Liver (tissue), 3 donors: ENCODE data around the gene EXD2.

Experiments
- TAF1 ChIP-seq: conservative IDR thresholded peaks from 2 replicates; pipeline ENCODE4 v1.6.1; 2016; ENCODE audit warnings: antibody characterized with exemption, mild to moderate bottlenecking
- YY1 ChIP-seq: IDR thresholded peaks from 2 replicates; pipeline ENCODE4 v1.6.1; 2016; ENCODE audit warnings: antibody characterized with exemption, mild to moderate bottlenecking
- TF ChIP-seq, protein P1 (sequence below): fragments of 150-350 bp; IDR thresholded peaks from 2 replicates; pipeline ENCODE4 v1.5.1; 2017; ENCODE audit warnings: improper control_type of control experiment, low read depth, low read length; ENCODE audit not compliant: missing input control
- TF ChIP-seq, protein P2 (sequence below): IDR thresholded peaks from 2 replicates; pipeline ENCODE4 v1.6.1; 2016; ENCODE audit warnings: antibody characterized with exemption
- donor health status: healthy.
- donor health status: healthy.

DNA sequence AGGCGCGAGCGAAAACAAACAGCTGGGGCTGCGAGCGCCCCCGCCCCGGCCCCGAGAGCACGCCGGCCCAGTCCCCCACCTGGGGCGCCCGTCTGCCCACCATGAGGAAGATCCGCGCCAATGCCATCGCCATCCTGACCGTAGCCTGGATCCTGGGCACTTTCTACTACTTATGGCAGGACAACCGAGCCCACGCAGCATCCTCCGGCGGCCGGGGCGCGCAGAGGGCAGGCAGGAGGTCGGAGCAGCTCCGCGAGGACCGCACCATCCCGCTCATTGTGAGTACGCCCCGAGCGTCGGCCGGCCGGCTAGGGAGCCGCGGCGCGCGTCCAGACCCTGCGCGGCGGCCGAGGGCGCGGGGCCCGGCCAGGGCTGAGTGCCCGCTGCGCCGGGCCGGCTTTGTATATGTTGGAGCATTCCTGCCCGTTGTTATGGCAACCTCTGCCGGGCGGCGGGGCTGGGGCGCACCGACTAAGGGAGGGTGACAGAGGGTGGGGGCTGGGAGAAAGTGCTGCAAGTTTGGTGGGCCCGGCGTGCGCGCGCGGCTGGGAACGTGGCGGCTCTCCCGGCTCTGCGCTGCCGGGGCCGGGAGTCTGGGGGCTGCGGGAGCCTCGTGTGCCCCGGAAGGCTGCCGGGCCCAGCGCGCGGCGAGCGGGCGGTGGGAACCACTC is 69.0 kb downstream of the EXD2 start:
- TF ChIP-seq, protein P1, sequence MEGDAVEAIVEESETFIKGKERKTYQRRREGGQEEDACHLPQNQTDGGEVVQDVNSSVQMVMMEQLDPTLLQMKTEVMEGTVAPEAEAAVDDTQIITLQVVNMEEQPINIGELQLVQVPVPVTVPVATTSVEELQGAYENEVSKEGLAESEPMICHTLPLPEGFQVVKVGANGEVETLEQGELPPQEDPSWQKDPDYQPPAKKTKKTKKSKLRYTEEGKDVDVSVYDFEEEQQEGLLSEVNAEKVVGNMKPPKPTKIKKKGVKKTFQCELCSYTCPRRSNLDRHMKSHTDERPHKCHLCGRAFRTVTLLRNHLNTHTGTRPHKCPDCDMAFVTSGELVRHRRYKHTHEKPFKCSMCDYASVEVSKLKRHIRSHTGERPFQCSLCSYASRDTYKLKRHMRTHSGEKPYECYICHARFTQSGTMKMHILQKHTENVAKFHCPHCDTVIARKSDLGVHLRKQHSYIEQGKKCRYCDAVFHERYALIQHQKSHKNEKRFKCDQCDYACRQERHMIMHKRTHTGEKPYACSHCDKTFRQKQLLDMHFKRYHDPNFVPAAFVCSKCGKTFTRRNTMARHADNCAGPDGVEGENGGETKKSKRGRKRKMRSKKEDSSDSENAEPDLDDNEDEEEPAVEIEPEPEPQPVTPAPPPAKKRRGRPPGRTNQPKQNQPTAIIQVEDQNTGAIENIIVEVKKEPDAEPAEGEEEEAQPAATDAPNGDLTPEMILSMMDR: no peak
- TF ChIP-seq, protein P2, sequence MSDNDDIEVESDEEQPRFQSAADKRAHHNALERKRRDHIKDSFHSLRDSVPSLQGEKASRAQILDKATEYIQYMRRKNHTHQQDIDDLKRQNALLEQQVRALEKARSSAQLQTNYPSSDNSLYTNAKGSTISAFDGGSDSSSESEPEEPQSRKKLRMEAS: no peak
- TF ChIP-seq YY1 (no peak), TAF1 (no peak)
